ENCODE data around the gene AGR2.
"Not testable (repeated sequence)": the region's sequence is repeated elsewhere in the genome, so short reads cannot be mapped to it uniquely, and the experiment has no call there.

AGR2 gene

DNA sequence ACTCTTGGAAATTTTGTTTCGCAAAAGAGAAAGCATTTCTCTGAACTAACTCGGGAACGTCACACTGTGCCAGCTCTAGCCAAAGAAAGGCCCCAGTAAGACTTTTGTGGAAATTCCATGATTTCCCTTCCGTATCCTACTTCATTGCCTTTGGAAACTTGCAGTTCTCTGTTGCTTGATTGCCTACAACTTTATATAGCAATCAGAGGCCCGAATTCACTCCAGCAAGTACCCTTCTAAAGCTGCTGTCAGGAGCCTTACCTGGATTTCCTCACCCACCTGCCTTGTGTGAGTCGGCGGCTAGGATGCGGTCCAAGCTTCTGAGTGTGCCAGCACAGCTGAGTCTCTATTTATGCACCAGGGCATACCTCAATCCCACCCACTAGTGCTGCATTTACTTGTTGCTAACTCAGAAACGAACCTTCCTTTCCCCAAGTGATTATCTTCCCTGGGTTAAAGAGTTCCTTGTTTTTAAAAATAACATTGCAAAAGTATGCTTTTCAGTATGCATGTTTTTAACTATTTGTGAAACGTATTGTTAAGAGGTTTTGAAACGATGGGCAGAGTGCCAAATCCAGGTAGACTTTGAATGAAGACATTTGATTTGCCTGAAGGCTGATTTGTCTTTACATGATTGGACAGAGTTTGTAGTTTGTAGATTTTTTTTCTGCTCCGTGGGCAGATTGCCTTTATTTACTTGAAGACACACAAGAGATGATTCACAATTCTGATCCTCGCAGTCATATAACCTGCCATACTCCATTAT, at the start of gene AGR2:
AGR2 (minus strand) TSS at position 326 of the 766 bp plus-strand sequence. CDS start 3,203 bp downstream, outside the sequence.
- Mint-ChIP-seq H3K4me1 (ENCODE audit: low read depth) (no peaks in the 10 kb centered on the region), H3K9me3 (no peaks in the 10 kb centered on the region), H3K27me3 (no peaks in the 10 kb centered on the region), H3K27ac (no peak within 1 kb of the TSS), H3K4me3 (no peak within 1 kb of the TSS), H3K36me3 (ENCODE audit: low read depth) (no peaks in the 10 kb centered on the region)
- intact Hi-C loops (cut with micrococcal nuclease), result no loop called here

DNA sequence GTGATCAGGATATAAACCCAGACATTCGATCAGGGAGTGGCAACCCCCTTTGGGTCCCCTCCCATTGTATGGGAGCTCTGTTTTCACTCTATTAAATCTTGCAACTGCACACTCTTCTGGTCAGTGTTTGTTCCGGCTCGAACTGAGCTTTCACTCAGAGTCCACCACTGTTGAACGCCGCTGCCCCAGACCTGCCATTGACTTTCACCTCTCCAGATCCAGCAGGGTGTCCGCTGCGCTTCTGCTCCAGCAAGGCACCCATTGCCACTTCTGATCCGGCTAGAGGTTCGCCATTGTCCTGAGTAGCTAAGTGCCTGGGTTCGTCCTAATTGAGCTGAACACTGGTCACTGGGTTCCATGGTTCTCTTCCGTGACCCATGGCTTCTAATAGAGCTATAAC, 48.4 kb upstream of the AGR2 start:
- intact Hi-C loops (cut with micrococcal nuclease); H3K27me3 Mint-ChIP-seq; H3K9me3 Mint-ChIP-seq; H3K4me3 Mint-ChIP-seq; H3K27ac Mint-ChIP-seq; H3K36me3 Mint-ChIP-seq (ENCODE audit: low read depth): not testable (repeated sequence)
- H3K4me1 Mint-ChIP-seq (ENCODE audit: low read depth), result peaks cover 30% of the 10 kb centered on the region

DNA sequence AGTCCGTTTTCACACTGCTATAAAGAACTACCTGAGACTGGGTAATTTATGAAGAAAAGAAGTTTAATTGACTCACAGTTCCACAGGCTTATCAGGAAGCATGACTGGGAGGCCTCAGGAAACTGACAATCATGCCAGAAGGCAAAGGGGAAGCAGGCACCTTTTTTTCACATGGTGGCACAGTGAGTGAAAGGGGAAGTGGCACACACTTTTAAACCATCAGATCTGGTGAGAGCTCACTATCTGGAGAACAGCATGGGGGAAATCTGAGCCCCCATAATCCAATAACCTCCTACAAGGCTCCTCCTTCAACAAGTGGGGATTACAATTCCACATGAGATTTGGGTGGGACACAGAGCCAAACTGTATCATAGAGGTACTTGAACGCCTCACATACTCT, 47.0 kb upstream of the AGR2 start:
- intact Hi-C loops (cut with micrococcal nuclease), result no loop called here
- Mint-ChIP-seq H3K9me3 (no peaks in the 10 kb centered on the region), H3K27ac (peak overlapping the region; percentile 84), H3K4me3 (peak overlapping the region; percentile 9), H3K27me3 (no peaks in the 10 kb centered on the region), H3K36me3 (ENCODE audit: low read depth) (no peaks in the 10 kb centered on the region), H3K4me1 (ENCODE audit: low read depth) (peaks cover 30% of the 10 kb centered on the region)

DNA sequence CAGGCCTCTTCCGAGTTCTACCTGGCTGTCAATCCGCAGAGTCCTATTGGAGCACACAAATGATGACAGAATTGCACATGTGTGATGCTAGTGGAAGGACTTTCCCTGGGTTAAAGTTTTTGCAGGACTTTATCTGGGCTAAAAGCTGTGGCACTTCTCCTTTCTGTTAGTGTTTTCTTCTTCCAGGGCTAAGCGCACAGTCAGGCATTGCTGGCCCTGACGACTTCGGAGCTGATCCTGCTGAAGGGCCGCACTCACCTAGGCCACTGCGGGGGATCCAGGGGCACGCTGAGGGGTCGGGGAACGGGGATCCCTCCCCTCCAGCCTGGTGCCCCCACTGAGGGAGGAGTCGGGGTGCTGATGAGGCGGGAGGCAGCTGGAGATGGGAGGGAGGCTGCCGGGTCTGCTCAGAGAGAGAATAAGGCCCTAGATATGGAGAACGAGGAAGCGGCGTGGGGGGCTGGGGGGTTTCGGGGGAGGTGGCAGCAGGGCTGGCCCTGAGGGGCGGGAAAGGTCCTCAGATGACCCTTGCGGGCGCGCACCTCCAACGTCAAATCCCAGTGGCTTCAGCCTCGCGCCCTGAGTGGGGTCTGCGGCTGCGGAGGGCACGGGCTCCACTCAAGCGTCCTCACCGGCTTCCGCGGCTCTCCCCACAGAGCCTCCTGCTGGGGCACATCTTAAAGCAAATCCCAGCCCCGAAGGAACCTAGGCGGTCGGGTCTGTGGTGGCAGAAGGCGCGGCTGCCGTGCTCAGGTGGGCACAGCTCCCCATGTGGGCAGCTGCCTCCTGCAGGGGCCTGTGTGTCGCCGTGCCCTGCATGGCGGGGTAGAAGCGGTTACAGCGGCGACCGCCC, 46.0 kb upstream of the AGR2 start:
- no peaks in the 10 kb centered on the region for H3K9me3 Mint-ChIP-seq
- H3K36me3 Mint-ChIP-seq (ENCODE audit: low read depth), result no peaks in the 10 kb centered on the region
- intact Hi-C loops (cut with micrococcal nuclease), result no loop called here
- peak overlapping the region; percentile 84 for H3K27ac Mint-ChIP-seq
- peaks cover 30% of the 10 kb centered on the region for H3K4me1 Mint-ChIP-seq (ENCODE audit: low read depth)
- no peaks in the 10 kb centered on the region for H3K27me3 Mint-ChIP-seq
- H3K4me3 Mint-ChIP-seq, result peak overlapping the region; percentile 64

DNA sequence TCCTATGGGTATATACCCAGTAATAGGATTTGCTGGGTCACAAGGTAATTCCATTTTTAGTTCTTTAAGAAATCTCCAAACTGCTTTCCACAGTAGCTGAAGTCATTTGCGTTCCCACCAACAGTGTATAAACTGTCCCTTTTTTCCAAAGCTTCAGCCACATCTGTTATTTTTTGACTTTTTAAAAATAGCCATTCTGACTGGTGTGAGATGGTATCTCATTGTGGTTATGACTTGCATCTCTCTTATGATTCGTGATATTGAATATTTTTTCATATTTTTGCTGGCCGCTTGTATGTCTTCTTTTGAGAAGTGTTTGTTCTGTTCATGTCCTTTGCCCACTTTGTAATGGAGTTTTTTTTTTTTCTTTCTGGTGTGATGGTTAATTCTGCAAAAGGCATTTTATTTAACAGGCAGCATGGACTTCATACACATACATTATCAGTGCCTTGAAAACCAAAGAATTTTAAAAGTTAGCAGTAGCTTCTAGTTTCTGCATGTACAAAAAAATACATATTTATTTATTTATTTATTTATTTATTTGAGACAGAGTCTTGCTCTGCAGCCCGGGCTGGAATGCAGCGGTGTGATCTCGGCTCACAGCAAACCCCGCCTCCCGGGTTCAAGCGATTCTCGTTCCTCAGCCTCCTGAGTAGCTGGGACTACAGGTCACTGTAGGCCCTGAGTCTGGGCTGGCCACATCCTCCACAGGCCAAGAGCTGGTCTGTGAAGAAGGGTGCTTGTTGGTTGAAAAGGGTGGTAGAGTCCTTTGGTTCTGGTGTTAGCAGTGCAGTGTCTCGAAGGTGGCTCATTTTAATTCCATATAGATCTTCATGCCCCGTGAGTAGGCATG, 44.7 kb upstream of the AGR2 start:
- Mint-ChIP-seq H3K9me3 (no peaks in the 10 kb centered on the region), H3K4me3 (no peak overlapping the region), H3K4me1 (ENCODE audit: low read depth) (peaks cover 30% of the 10 kb centered on the region), H3K36me3 (ENCODE audit: low read depth) (no peaks in the 10 kb centered on the region), H3K27ac (no peak overlapping the region), H3K27me3 (no peaks in the 10 kb centered on the region)
- intact Hi-C loops (cut with micrococcal nuclease), result no loop called here

DNA sequence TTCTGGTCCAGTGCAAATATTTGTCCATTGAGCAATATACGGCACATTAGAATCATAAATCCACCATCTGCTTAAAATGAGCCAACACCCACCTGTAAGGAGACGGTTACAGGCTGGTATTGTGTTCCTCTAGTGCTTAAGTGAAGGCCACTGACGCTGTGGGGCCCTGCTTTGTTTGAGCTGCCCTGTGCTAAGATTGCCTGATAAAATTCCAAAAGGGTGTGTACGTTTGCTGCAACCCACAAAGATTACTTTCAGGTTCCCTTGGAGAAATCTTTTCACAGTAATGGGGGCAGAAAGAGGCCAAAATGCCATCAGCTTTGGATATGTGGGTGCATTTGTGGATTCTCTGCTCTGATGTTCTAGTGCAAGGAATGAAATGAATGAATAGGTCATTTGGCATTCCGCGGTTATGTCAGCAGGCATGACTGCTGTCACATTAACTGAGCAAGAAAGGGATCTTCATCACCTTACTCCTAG, 42.6 kb upstream of the AGR2 start:
- H3K9me3 Mint-ChIP-seq, result no peaks in the 10 kb centered on the region
- H3K27ac Mint-ChIP-seq, result no peak overlapping the region
- intact Hi-C loops (cut with micrococcal nuclease), result no loop called here
- H3K36me3 Mint-ChIP-seq (ENCODE audit: low read depth), result no peaks in the 10 kb centered on the region
- peaks cover 29% of the 10 kb centered on the region for H3K4me1 Mint-ChIP-seq (ENCODE audit: low read depth)
- no peak overlapping the region for H3K4me3 Mint-ChIP-seq
- H3K27me3 Mint-ChIP-seq, result no peaks in the 10 kb centered on the region

DNA sequence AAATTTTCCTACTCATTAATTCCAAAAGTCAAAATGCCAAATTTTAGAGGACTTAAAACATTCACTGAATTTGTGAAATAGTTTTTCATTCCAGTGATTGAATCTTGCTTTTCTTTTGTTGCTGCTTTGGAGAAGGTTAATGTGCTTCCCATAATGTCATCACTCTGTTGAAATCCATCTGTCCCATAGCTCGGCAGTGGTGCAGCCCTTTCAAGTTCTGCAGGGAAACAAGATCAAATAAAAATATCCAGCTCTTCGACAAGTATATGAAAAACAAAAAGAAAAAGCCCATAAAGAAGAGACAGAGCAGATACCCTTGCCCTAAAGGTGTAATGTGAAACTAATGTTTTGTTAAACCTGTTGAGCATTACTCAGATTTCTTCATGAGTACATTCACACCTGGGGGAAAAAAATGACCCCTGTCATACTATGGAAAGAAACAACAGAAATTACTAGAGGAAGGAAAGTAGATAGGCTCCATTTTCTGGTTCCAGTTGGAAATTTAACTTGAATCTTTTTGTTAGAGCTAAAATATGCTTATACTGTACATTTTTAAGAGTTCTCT, 41.9 kb upstream of the AGR2 start:
- Mint-ChIP-seq H3K27me3 (no peaks in the 10 kb centered on the region), H3K9me3 (no peaks in the 10 kb centered on the region), H3K36me3 (ENCODE audit: low read depth) (no peaks in the 10 kb centered on the region), H3K4me1 (ENCODE audit: low read depth) (peaks cover 22% of the 10 kb centered on the region), H3K4me3 (no peak overlapping the region), H3K27ac (no peak overlapping the region)
- intact Hi-C loops (cut with micrococcal nuclease), result no loop called here

DNA sequence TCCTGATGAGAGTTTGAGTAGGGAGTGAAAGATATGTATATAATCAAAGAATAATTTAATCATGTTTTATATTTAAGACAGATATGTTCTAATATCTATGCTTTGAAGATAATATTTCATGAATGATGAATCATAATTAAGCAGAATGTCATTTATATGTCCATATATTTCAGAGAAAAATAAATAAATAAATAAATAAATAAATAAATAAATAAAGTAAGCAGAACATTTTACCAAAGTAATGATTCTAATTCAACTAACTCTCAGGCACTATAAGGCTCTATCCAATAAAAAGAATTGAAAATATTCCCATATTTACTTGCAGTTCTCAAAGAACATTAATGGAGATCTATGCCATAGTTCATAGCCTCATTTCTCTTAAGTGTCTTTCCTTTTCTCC, 40.9 kb upstream of the AGR2 start:
- H3K27ac Mint-ChIP-seq, result no peak overlapping the region
- no peaks in the 10 kb centered on the region for H3K27me3 Mint-ChIP-seq
- no peak overlapping the region for H3K4me3 Mint-ChIP-seq
- peaks cover 12% of the 10 kb centered on the region for H3K4me1 Mint-ChIP-seq (ENCODE audit: low read depth)
- no peaks in the 10 kb centered on the region for H3K36me3 Mint-ChIP-seq (ENCODE audit: low read depth)
- intact Hi-C loops (cut with micrococcal nuclease), result no loop called here
- no peaks in the 10 kb centered on the region for H3K9me3 Mint-ChIP-seq

DNA sequence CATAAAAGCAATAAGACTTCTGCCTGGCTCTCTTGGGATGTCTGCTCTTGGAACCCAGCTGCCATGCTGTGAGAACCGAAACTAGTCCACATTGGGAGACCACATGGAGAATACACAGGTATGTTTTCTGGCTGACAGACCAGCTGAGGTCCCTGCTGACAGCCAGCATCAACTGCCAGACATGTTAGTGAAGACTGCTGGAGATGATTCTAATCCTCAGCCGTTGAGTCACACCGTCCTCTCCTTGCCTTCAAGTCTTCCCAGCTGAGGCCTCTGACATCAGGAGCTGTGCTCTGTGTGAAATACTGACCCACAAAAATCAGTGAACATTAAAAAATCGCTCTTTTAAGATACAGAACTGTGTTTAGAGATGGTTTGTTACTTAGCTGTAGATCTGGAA, 36.9 kb upstream of the AGR2 start:
- Mint-ChIP-seq H3K36me3 (ENCODE audit: low read depth) (no peaks in the 10 kb centered on the region), H3K9me3 (no peaks in the 10 kb centered on the region), H3K27me3 (no peaks in the 10 kb centered on the region), H3K27ac (no peak overlapping the region), H3K4me3 (no peak overlapping the region), H3K4me1 (ENCODE audit: low read depth) (no peaks in the 10 kb centered on the region)
- intact Hi-C loops (cut with micrococcal nuclease), result no loop called here

DNA sequence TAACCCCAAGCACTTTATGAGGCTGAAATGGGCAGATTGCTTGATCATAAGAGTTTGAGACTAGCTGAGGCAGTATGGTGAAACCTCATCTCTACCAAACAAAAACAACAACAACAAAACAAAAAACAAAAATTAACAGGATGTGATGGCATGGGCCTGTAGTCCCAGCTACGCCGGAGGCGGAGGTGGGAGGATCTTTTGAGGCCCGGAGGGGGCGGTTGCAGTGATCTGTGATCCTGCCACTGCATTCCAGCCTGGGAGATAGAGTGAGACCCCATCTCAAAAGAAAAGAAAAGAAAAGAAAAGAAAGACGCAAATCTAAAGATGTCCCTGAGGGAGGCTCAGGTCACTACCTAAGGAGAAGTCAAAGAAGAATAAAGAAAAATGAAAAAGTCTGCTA, 35.3 kb upstream of the AGR2 start:
- no peaks in the 10 kb centered on the region for H3K4me1 Mint-ChIP-seq (ENCODE audit: low read depth)
- H3K27me3 Mint-ChIP-seq, result no peaks in the 10 kb centered on the region
- H3K27ac Mint-ChIP-seq, result no peak overlapping the region
- intact Hi-C loops (cut with micrococcal nuclease), result no loop called here
- H3K4me3 Mint-ChIP-seq, result no peak overlapping the region
- no peaks in the 10 kb centered on the region for H3K9me3 Mint-ChIP-seq
- no peaks in the 10 kb centered on the region for H3K36me3 Mint-ChIP-seq (ENCODE audit: low read depth)

DNA sequence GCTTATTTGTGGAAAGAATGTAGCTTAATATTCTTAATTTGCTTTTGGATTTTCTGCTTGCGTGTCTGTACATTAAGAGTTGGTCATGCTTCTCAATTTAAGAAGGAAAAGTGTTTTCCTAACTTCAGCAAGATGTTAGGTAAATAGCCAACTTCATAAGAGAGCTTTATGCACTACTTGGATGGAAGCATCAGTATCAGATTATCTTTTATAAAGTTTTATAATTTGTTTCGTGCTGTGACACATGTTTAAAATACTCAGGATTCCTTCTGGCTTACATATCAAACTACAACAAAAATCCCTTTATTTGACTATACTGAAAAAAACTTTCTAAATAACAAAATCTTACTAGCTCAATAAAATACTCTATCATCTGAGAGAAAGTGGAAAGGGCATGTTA, 34.8 kb upstream of the AGR2 start:
- intact Hi-C loops (cut with micrococcal nuclease), result no loop called here
- no peak overlapping the region for H3K4me3 Mint-ChIP-seq
- no peaks in the 10 kb centered on the region for H3K36me3 Mint-ChIP-seq (ENCODE audit: low read depth)
- H3K27ac Mint-ChIP-seq, result no peak overlapping the region
- H3K9me3 Mint-ChIP-seq, result no peaks in the 10 kb centered on the region
- no peaks in the 10 kb centered on the region for H3K4me1 Mint-ChIP-seq (ENCODE audit: low read depth)
- H3K27me3 Mint-ChIP-seq, result no peaks in the 10 kb centered on the region

DNA sequence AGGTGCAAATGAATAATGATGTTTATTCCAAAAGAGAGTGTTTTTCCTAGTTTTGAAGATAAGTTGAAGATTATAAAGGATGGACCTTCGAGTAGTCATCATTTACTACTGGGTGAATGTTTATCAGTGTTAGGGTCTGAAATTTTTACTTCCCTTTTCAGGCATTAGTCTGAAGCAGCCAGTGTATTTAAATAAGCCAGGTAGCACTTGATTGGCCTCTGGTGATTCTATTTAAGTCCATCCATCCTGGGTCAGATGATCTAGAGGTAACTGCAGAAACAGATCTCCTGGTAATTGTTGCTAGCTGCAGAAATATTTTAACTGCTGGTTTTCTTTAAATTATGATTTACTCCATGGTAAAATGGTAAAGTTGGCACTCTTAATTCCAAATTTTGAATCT, 34.1 kb upstream of the AGR2 start:
- Mint-ChIP-seq H3K9me3 (no peaks in the 10 kb centered on the region), H3K27me3 (no peaks in the 10 kb centered on the region), H3K4me3 (no peak overlapping the region), H3K36me3 (ENCODE audit: low read depth) (no peaks in the 10 kb centered on the region), H3K27ac (no peak overlapping the region), H3K4me1 (ENCODE audit: low read depth) (no peaks in the 10 kb centered on the region)
- intact Hi-C loops (cut with micrococcal nuclease), result no loop called here

DNA sequence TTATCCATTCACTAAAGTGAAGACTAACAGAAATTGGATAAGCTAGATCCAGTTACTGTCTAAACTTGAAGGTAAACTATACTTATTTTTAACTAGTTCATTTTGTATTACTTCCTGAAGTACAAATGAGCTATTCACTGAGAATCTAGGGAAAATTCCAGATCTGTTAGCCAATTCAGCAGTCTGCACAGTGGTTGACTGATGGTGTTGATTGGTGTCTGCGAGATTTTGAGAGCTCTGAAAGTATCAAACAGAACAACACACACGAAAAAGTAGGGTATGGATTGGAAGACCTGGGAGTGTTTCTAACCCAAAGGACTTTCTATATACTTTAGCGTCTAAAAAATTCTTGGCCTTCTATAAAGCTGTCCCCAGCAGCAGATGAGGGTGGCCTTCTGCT, 33.6 kb upstream of the AGR2 start:
- Mint-ChIP-seq H3K36me3 (ENCODE audit: low read depth) (no peaks in the 10 kb centered on the region), H3K27ac (no peak overlapping the region), H3K9me3 (no peaks in the 10 kb centered on the region), H3K4me3 (no peak overlapping the region), H3K27me3 (no peaks in the 10 kb centered on the region), H3K4me1 (ENCODE audit: low read depth) (no peaks in the 10 kb centered on the region)
- intact Hi-C loops (cut with micrococcal nuclease), result no loop called here
